Esophagus squamous epithelium (tissue), 4 donors: ENCODE data around the gene SMIM26.

ENCODE experiments used
- CTCF ChIP-seq, 6 experiments: fragments of 450-650 bp in 4 of 6; fragments of 200-600 bp in 2 of 6; sonication (generic) in 2 of 6; IDR thresholded peaks; one replicate each; pipeline ENCODE4 v1.5.1; 2016 to 2019; ENCODE audit warnings: antibody characterized with exemption in 6 of 6, mild to moderate bottlenecking in 4 of 6, moderate library complexity in 4 of 6
- POLR2A ChIP-seq, 4 donors: fragments of 450-650 bp; IDR thresholded peaks; one replicate each; pipeline ENCODE4 v1.6.1; 2017; ENCODE audit warnings: antibody characterized with exemption in 4 of 4, mild to moderate bottlenecking in 4 of 4, moderate library complexity in 3 of 4

DNA sequence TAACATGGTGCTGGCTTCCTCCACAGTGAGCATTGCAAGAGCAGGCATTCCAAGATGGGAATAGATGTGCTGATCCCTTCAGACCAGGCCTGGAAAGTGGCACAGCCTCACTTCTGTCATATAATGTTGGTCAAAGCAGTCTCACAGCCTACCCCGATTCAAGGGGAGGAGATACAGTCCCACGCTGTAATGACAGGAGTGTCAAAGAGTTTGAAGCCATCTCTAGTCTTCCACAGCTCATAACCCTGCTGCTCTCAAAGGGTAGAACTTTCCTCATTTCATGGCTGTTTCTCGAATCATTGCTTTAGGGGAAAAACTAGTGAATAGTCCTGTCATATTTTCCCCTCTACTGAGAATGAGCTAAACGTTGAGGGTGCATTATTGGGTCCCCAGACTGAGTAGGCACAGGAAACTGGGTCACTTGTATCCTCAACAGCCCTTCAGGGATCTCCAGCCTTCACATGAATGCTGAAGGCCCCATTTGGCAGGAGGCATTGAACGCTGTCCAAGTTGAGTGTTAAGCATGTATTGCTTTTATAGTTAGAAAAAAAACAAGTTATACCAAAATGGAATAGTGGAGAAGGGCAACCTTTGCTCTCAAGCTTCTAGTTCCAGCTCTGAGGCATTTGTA is 47.9 kb downstream of the SMIM26 start:
- TF ChIP-seq CTCF (IDR thresholded peaks at IDR 0.05) (no peak), POLR2A (IDR thresholded peaks at IDR 0.05) (no peak)
